GM12878 (cell line): ENCODE results near the gene CACNA1E. TPM values are rescaled to one million over a fixed set of nuclear protein-coding genes. Genes with fewer than 3 reads are reported as not detected.
"Not testable (repeated sequence)": the region's sequence is repeated elsewhere in the genome, so short reads cannot be mapped to it uniquely, and the experiment has no call there.

Source experiments
- ATAC-seq: fragments of 200-7000 bp; cut with Tn5 transposase; 3 replicates; pipeline ENCODE4 v1.9.1; 2020; ENCODE audit warnings: mild to moderate bottlenecking, moderate library complexity
- BruUV-seq: library from RNA; stranded (reverse); fragments of 400-500 nt; replicated peaks from 2 replicates; lab custom pipeline; 2021; lab: Mats Ljungman, UMichigan
- CTCF ChIA-PET: fragments of 300-600 bp; sonication (Branson Sonifier 250); formaldehyde crosslinking; extraction: SDS; loops from one replicate; lab custom pipeline; 2021; ENCODE audit warnings: inconsistent platforms; lab: Yijun Ruan, JAX
- POLR2A ChIA-PET: fragments of 350-600 bp; formaldehyde crosslinking; extraction: SDS; loops from one replicate; lab custom pipeline; 2021; ENCODE audit warnings: inconsistent platforms; lab: Charles Lee
- RAD21 ChIA-PET: fragments of 300-600 bp; sonication (Branson Sonifier 250); formaldehyde crosslinking; loops from one replicate; lab custom pipeline; 2023; ENCODE audit warnings: antibody characterized with exemption; ENCODE audit not compliant: unreplicated experiment; lab: Charles Lee
- SMC1A ChIA-PET: fragments of 300-600 bp; sonication (Branson Sonifier 250); formaldehyde crosslinking; loops from one replicate; lab custom pipeline; 2023; ENCODE audit not compliant: unreplicated experiment, uncharacterized antibody; lab: Charles Lee
- DNase-seq: peaks from one replicate; pipeline ENCODE4 v3.0.0-alpha.2; 2011; ENCODE audit warnings: low read depth, low spot score
- FAIRE-seq: peaks from 3 replicates; lab custom pipeline; 2011; peaks lifted over from hg19 to GRCh38; lab: Jason Lieb, UNC
- H2AFZ ChIP-seq: 2 replicates; pipeline ENCODE4 v1.6.0; 2011; ENCODE audit warnings: low read depth, low read length, control low read depth; ENCODE audit not compliant: control insufficient read depth
- H3K27ac ChIP-seq: 2 replicates; pipeline ENCODE4 v1.5.1; 2011; ENCODE audit warnings: control low read depth; ENCODE audit not compliant: control insufficient read depth, insufficient read depth
- H3K27me3 ChIP-seq, 2 experiments: replicated peaks in 1 of 2; 2 replicates each; pipeline versions ENCODE4 v1.6.0 to v1.6.1; 2011; ENCODE audit warnings: low read length in 1 of 2; ENCODE audit not compliant: control insufficient read depth in 2 of 2, insufficient read depth in 2 of 2
- H3K36me3 ChIP-seq, 2 experiments: 2 replicates each; pipeline ENCODE4 v1.5.1; 2011; ENCODE audit warnings: low read length in 1 of 2; ENCODE audit not compliant: control insufficient read depth in 2 of 2, insufficient read depth in 2 of 2
- H3K4me1 ChIP-seq: 2 replicates; pipeline ENCODE4 v1.6.1; 2011; ENCODE audit warnings: mild to moderate bottlenecking, low read length, moderate library complexity, mixed read lengths; ENCODE audit not compliant: control insufficient read depth, insufficient read depth
- H3K4me2 ChIP-seq: 2 replicates; pipeline ENCODE4 v1.6.0; 2011; ENCODE audit warnings: control low read depth; ENCODE audit not compliant: control insufficient read depth, insufficient read depth
- H3K4me3 ChIP-seq: fragments of 200-600 bp; sonication (generic); 2 replicates; pipeline ENCODE4 v1.5.1; 2016
- H3K79me2 ChIP-seq: 2 replicates; pipeline ENCODE4 v1.6.0; 2011; ENCODE audit warnings: low read length; ENCODE audit not compliant: control insufficient read depth, insufficient read depth
- H3K9ac ChIP-seq: 2 replicates; pipeline ENCODE4 v1.8.0; 2011; ENCODE audit warnings: low read length, control low read depth, mixed read lengths; ENCODE audit not compliant: control insufficient read depth, insufficient read depth
- H3K9me3 ChIP-seq: replicated peaks from 3 replicates; pipeline ENCODE4 v1.5.1; 2011; ENCODE audit warnings: mild to moderate bottlenecking, low read length; ENCODE audit not compliant: control insufficient read depth, insufficient read depth
- H4K20me1 ChIP-seq: 2 replicates; pipeline ENCODE4 v1.6.0; 2011; ENCODE audit not compliant: control insufficient read depth, insufficient read depth
- SPI1 ChIP-seq: IDR thresholded peaks from 2 replicates; pipeline ENCODE4 v1.6.1; 2011; ENCODE audit warnings: low read depth, mild to moderate bottlenecking, low read length, moderate library complexity, borderline replicate concordance; ENCODE audit not compliant: insufficient read depth
- WGBS: methylation state at CpG from one replicate; pipeline ENCODE4 v1.1.6; 2016; ENCODE audit warnings: low lambda C conversion rate; ENCODE audit not compliant: insufficient replicate concordance, insufficient coverage; ENCODE audit errors: missing lambda C conversion rate; 5-methylcytosine and 5-hydroxymethylcytosine counted together
- in situ Hi-C: fragments of 300-500 bp; cut with MboI; formaldehyde crosslinking; loops from 9 replicates; pipeline ENCODE4 v1.14.3; 2018; ENCODE audit warnings: mixed read lengths
- intact Hi-C: fragments of 100-400 bp; cut with micrococcal nuclease; formaldehyde crosslinking; loops from one replicate; pipeline ENCODE4 v1.14.2; 2022; ENCODE audit not compliant: unreplicated experiment
- polyA plus RNA-seq, 11 experiments: library from polyadenylated mRNA; depleted of rRNA in 4 of 11; unstranded in 6 of 11; stranded (reverse) in 5 of 11; fragments of >200 nt; fragmentation: Nextera tagmentation in 4 of 11; fragmentation: Illumina TruSeq in 1 of 11; extraction: Ambion mirVana in 4 of 11; extraction: Trizol in 1 of 11; gene quantifications; 1 replicate in 1 of 11; 2 replicates in 10 of 11; pipeline versions ENCODE4 v1.2.1 to v1.2.3, GENCODE V29; 2011 to 2016; ENCODE audit warnings: inconsistent platforms in 2 of 11, missing spikeins in 2 of 11, low read depth in 1 of 11
- total RNA-seq, 4 experiments: library from RNA; depleted of rRNA in 3 of 4; stranded (reverse); fragments of >200 nt in 3 of 4; fragmentation: Illumina TruSeq in 1 of 4; extraction: Trizol in 1 of 4; gene quantifications; 2 replicates each; pipeline versions ENCODE4 v1.2.1 to v1.2.3, GENCODE V29; 2013 to 2021
- TF ChIP-seq, protein P1 (sequence below): fragments of 450-650 bp; IDR thresholded peaks from 2 replicates; pipeline ENCODE4 v1.6.1; 2017; ENCODE audit warnings: mild to moderate bottlenecking, moderate library complexity

The CACNA1E gene
- total and polyA plus RNA-seq, 10 of the 15 experiments (the other 5 are each of a cell fraction or from before 2014, with no cell fraction given), result 0.57 to 22.0 (median 8.5) TPM

DNA sequence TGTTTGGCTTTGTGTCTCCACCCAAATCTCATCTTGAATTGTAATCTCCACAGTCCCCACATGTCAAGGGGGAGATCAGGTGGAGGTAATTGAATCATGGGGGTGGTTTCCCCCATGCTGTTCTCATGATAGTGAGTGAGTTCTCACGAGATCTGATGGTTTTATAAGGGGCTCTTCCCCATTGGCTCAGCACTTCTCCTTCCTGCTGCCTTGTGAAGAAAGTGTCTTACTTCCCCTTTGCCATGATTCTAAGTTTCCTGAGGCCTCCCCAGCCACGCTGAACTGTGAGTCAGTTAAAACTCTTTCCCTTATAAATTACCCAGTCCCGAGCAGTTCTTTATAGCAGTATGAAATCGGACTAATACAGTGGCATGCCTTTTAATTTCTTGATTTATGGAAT, 59.1 kb downstream of the CACNA1E start:
- H3K9ac ChIP-seq, RAD21 ChIA-PET, H3K36me3 ChIP-seq, FAIRE-seq, H4K20me1 ChIP-seq, H3K27me3 ChIP-seq, in situ Hi-C loops, intact Hi-C loops, H3K9me3 ChIP-seq, H3K4me3 ChIP-seq, DNase-seq, H3K27ac ChIP-seq, H3K4me1 ChIP-seq, BruUV-seq: not testable (repeated sequence)
- 0 out of 2 replicates have a peak overlapping the region, but pooled peaks have one; percentile 17 for H3K4me2 ChIP-seq
- POLR2A ChIA-PET, result interaction anchor here (1.5 kb wide), 1 partner anchor 10 kb away, joined by 5 read pairs; no protein-coding TSS in a partner anchor
- 49% methylated on average over 4 of the region's 4 CpGs for WGBS
- ATAC-seq, result peak; percentile 55
- TF ChIP-seq, protein P1, sequence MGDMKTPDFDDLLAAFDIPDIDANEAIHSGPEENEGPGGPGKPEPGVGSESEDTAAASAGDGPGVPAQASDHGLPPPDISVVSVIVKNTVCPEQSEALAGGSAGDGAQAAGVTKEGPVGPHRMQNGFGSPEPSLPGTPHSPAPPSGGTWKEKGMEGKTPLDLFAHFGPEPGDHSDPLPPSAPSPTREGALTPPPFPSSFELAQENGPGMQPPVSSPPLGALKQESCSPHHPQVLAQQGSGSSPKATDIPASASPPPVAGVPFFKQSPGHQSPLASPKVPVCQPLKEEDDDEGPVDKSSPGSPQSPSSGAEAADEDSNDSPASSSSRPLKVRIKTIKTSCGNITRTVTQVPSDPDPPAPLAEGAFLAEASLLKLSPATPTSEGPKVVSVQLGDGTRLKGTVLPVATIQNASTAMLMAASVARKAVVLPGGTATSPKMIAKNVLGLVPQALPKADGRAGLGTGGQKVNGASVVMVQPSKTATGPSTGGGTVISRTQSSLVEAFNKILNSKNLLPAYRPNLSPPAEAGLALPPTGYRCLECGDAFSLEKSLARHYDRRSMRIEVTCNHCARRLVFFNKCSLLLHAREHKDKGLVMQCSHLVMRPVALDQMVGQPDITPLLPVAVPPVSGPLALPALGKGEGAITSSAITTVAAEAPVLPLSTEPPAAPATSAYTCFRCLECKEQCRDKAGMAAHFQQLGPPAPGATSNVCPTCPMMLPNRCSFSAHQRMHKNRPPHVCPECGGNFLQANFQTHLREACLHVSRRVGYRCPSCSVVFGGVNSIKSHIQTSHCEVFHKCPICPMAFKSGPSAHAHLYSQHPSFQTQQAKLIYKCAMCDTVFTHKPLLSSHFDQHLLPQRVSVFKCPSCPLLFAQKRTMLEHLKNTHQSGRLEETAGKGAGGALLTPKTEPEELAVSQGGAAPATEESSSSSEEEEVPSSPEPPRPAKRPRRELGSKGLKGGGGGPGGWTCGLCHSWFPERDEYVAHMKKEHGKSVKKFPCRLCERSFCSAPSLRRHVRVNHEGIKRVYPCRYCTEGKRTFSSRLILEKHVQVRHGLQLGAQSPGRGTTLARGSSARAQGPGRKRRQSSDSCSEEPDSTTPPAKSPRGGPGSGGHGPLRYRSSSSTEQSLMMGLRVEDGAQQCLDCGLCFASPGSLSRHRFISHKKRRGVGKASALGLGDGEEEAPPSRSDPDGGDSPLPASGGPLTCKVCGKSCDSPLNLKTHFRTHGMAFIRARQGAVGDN, result 0 out of 2 replicates have a peak, but pooled peaks have one; percentile 13
- peak; percentile 19; the same call in 1 of the 2 replicates for TF ChIP-seq SPI1
- TF ChIP-seq, all 136 proteins: peak for 2; not testable (repeated sequence) for 134
- CTCF ChIA-PET, H3K79me2 ChIP-seq, H2AFZ ChIP-seq: not testable (repeated sequence)
- SMC1A ChIA-PET, result interaction anchor here (1.7 kb wide), 1 partner anchor 16 kb away, joined by 5 read pairs; no protein-coding TSS in a partner anchor
